ENCODE measurements around the gene TGM3.

DNA sequence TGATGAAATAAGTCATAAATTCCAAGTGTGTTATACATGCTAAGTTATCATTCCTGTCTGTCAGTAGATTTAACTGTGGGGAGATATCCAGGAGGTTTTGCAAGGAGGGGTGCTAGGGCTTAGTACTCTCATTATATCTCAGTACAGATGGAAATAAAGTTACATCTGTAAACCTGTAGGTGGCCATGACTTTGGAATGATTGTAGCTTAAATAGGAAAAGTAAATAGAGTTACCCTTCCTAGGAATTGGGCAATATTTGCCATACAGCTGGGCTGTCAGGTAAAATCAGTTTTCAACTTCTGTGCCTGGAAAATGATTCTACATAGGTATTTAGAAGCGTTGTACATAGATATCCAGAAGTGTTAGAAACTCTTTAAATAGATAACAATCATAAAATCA is 19.8 kb upstream of the TGM3 start:
- TF ChIP-seq, protein P1, sequence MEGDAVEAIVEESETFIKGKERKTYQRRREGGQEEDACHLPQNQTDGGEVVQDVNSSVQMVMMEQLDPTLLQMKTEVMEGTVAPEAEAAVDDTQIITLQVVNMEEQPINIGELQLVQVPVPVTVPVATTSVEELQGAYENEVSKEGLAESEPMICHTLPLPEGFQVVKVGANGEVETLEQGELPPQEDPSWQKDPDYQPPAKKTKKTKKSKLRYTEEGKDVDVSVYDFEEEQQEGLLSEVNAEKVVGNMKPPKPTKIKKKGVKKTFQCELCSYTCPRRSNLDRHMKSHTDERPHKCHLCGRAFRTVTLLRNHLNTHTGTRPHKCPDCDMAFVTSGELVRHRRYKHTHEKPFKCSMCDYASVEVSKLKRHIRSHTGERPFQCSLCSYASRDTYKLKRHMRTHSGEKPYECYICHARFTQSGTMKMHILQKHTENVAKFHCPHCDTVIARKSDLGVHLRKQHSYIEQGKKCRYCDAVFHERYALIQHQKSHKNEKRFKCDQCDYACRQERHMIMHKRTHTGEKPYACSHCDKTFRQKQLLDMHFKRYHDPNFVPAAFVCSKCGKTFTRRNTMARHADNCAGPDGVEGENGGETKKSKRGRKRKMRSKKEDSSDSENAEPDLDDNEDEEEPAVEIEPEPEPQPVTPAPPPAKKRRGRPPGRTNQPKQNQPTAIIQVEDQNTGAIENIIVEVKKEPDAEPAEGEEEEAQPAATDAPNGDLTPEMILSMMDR (IDR thresholded peaks at IDR 0.05; ENCODE audit: low read length): no peak
- TF ChIP-seq EZH2 (IDR thresholded peaks at IDR 0.05; ENCODE audit: borderline replicate concordance, low read length): no peak
